GM23338 (cell line): ENCODE results near the gene LRBA.

Experiments used
- CREB1 ChIP-seq: fragments of 250-450 bp; sonication (Bioruptor Pico); IDR thresholded peaks from 2 replicates; pipeline ENCODE4 v1.5.0; 2020; ENCODE audit warnings: low read depth, mild to moderate bottlenecking, moderate library complexity
- CTCF ChIP-seq, 2 experiments: fragments of 200-600 bp in 1 of 2; sonication (generic) in 1 of 2; conservative IDR thresholded peaks; 2 replicates each; pipeline versions ENCODE4 v1.5.1 to v1.6.1; 2016 to 2017; ENCODE audit warnings: antibody characterized with exemption in 2 of 2, low read depth in 2 of 2, mild to moderate bottlenecking in 2 of 2, moderate library complexity in 1 of 2
- ETS1 ChIP-seq: IDR thresholded peaks from 2 replicates; pipeline ENCODE4 v1.6.1; 2016; ENCODE audit warnings: antibody characterized with exemption
- EZH2 ChIP-seq: fragments of 200-600 bp; sonication (generic); IDR thresholded peaks from one replicate; pipeline ENCODE4 v1.8.0; 2017; ENCODE audit warnings: antibody characterized with exemption, mild to moderate bottlenecking, low read depth; ENCODE audit not compliant: unreplicated experiment
- EZH2phosphoT487 ChIP-seq: fragments of 200-600 bp; sonication (generic); IDR thresholded peaks from one replicate; pipeline ENCODE4 v1.8.1; 2018; ENCODE audit warnings: antibody characterized with exemption; ENCODE audit not compliant: unreplicated experiment
- JUNB ChIP-seq: IDR thresholded peaks from one replicate; pipeline ENCODE4 v1.6.1; 2016; ENCODE audit warnings: antibody characterized with exemption; ENCODE audit not compliant: unreplicated experiment
- NANOG ChIP-seq: IDR thresholded peaks from 2 replicates; pipeline ENCODE4 v1.6.1; 2016; ENCODE audit warnings: antibody characterized with exemption, borderline replicate concordance
- POLR2AphosphoS5 ChIP-seq: IDR thresholded peaks from 2 replicates; pipeline ENCODE4 v1.6.1; 2016; ENCODE audit warnings: antibody characterized with exemption, low read depth
- REST ChIP-seq: IDR thresholded peaks from one replicate; pipeline ENCODE4 v1.6.1; 2018; ENCODE audit warnings: antibody characterized with exemption; ENCODE audit not compliant: unreplicated experiment
- STAT1 ChIP-seq: IDR thresholded peaks from one replicate; pipeline ENCODE4 v1.6.1; 2016; ENCODE audit warnings: antibody characterized with exemption; ENCODE audit not compliant: unreplicated experiment
- ZNF114 ChIP-seq: fragments of 250-450 bp; sonication (Bioruptor Pico); IDR thresholded peaks from 2 replicates; pipeline ENCODE4 v1.5.0; 2020; ENCODE audit warnings: mild to moderate bottlenecking, moderate library complexity
- ZNF331 ChIP-seq: fragments of 250-450 bp; sonication (Bioruptor Pico); IDR thresholded peaks from 2 replicates; pipeline ENCODE4 v1.5.0; 2020; ENCODE audit warnings: low read depth, mild to moderate bottlenecking, moderate library complexity
- ZNF462 ChIP-seq: fragments of 250-450 bp; sonication (Bioruptor Pico); IDR thresholded peaks from 2 replicates; pipeline ENCODE4 v1.5.0; 2020; ENCODE audit warnings: mild to moderate bottlenecking, moderate library complexity

GRCh38 chr4:150599547-150599946 lies 415.5 kb downstream of the LRBA start:
- no peak for TF ChIP-seq EZH2
- no peak for TF ChIP-seq CTCF (conservative IDR thresholded peaks at IDR 0.05; ENCODE audit: low read depth in 2 of 2)
- TF ChIP-seq EZH2phosphoT487 = no peak
- TF ChIP-seq ETS1 = no peak
- no peak for TF ChIP-seq POLR2AphosphoS5
- no peak for TF ChIP-seq REST
- no peak for TF ChIP-seq JUNB
- TF ChIP-seq STAT1 = no peak
- TF ChIP-seq CREB1 (CRISPR knock-in tag) = no peak
- no peak for TF ChIP-seq NANOG
- TF ChIP-seq ZNF331 (CRISPR knock-in tag) = no peak
- TF ChIP-seq ZNF462 (CRISPR knock-in tag) = no peak
- no peak for TF ChIP-seq ZNF114 (CRISPR knock-in tag)
